ENCODE results near the gene HOXB5.
A peak's percentile ranks its signal among the peaks of the same experiment; 100 is the strongest.

Gene HOXB5

GRCh38 chr17:48628649-48629410 lies 35.3 kb upstream of the HOXB5 start:
- no peak overlapping the region for H2BK12ac ChIP-seq (ENCODE audit: low read length)
- H3K4ac ChIP-seq (ENCODE audit: low read depth, low read length): no peak overlapping the region
- no peaks in the 10 kb centered on the region for H3K36me3 ChIP-seq (ENCODE audit: control insufficient read depth in 1 of 2, insufficient read depth in 2 of 2, low read length in 2 of 2)
- H3K9ac ChIP-seq (ENCODE audit: low read length): no peak overlapping the region
- no peaks in the 10 kb centered on the region for H3K79me2 ChIP-seq (ENCODE audit: control insufficient read depth, insufficient read depth, low read length, poor library complexity)
- H3K27ac ChIP-seq (ENCODE audit: low read depth, low read length): no peak overlapping the region
- H3K14ac ChIP-seq (ENCODE audit: low read length): no peak overlapping the region
- no CpG with 5 or more reads among the region's 5 CpGs for WGBS (ENCODE audit: extremely low coverage, insufficient coverage, insufficient read length)
- no peak for DNase-seq
- H3K4me3 ChIP-seq (ENCODE audit: low read depth, low read length): no peak overlapping the region
- H4K12ac ChIP-seq (ENCODE audit: low read depth, low read length): no peak overlapping the region
- H3K4me1 ChIP-seq (ENCODE audit: control insufficient read depth in 1 of 2, insufficient read depth in 2 of 2, low read length in 2 of 2): peaks cover 8 to 19% of the 10 kb centered on the region in 2 experiments
- H2BK5ac ChIP-seq (ENCODE audit: low read depth, low read length, poor library complexity): no peak overlapping the region
- no peak overlapping the region for H3K23ac ChIP-seq (ENCODE audit: low read length)
- H4K8ac ChIP-seq (ENCODE audit: low read depth, low read length): no peak overlapping the region
- no peak overlapping the region for H3K4me2 ChIP-seq (ENCODE audit: low read length)
- H2AK5ac ChIP-seq (ENCODE audit: low read length): no peak overlapping the region
- no peaks in the 10 kb centered on the region for H3K79me1 ChIP-seq (ENCODE audit: low read length)
- H3K18ac ChIP-seq (ENCODE audit: low read length): no peak overlapping the region
- H2AFZ ChIP-seq (ENCODE audit: insufficient read depth, low read length, poor library complexity): no peak overlapping the region
- H4K91ac ChIP-seq (ENCODE audit: low read depth, low read length): no peak overlapping the region
- no peak overlapping the region for H2BK120ac ChIP-seq (ENCODE audit: insufficient read depth, low read length, poor library complexity)
- peaks cover 94% of the 10 kb centered on the region for H3K27me3 ChIP-seq (ENCODE audit: insufficient read depth, low read length)
- H3K9me3 ChIP-seq (ENCODE audit: insufficient read depth, low read depth, low read length): peaks cover 6% of the 10 kb centered on the region

GRCh38 chr17:48627623-48628521 lies 34.3 kb upstream of the HOXB5 start:
- Histone ChIP-seq H3K79me1 (ENCODE audit: low read length) (no peaks in the 10 kb centered on the region), H3K23ac (ENCODE audit: low read length) (no peak overlapping the region), H3K4me2 (ENCODE audit: low read length) (no peak overlapping the region), H2BK120ac (ENCODE audit: insufficient read depth, low read length, poor library complexity) (no peak overlapping the region), H3K9me3 (ENCODE audit: insufficient read depth, low read depth, low read length) (peaks cover 7% of the 10 kb centered on the region), H2AFZ (ENCODE audit: insufficient read depth, low read length, poor library complexity) (no peak overlapping the region), H3K36me3 (ENCODE audit: control insufficient read depth in 1 of 2, insufficient read depth in 2 of 2, low read length in 2 of 2) (no peaks in the 10 kb centered on the region), H3K79me2 (ENCODE audit: control insufficient read depth, insufficient read depth, low read length, poor library complexity) (no peaks in the 10 kb centered on the region), H3K27me3 (ENCODE audit: insufficient read depth, low read length) (peaks cover 95% of the 10 kb centered on the region), H3K9ac (ENCODE audit: low read length) (no peak overlapping the region), H4K12ac (ENCODE audit: low read depth, low read length) (no peak overlapping the region), H3K27ac (ENCODE audit: low read depth, low read length) (no peak overlapping the region), H4K91ac (ENCODE audit: low read depth, low read length) (no peak overlapping the region), H3K14ac (ENCODE audit: low read length) (no peak overlapping the region), H3K4me3 (ENCODE audit: low read depth, low read length) (no peak overlapping the region), H2BK12ac (ENCODE audit: low read length) (no peak overlapping the region), H3K4ac (ENCODE audit: low read depth, low read length) (no peak overlapping the region), H3K4me1 (ENCODE audit: control insufficient read depth in 1 of 2, insufficient read depth in 2 of 2, low read length in 2 of 2) (peaks cover 8 to 16% of the 10 kb centered on the region in 2 experiments), H2AK5ac (ENCODE audit: low read length) (no peak overlapping the region), H3K18ac (ENCODE audit: low read length) (no peak overlapping the region), H4K8ac (ENCODE audit: low read depth, low read length) (no peak overlapping the region), H2BK5ac (ENCODE audit: low read depth, low read length, poor library complexity) (no peak overlapping the region)
- no CpG with 5 or more reads among the region's 27 CpGs for WGBS (ENCODE audit: extremely low coverage, insufficient coverage, insufficient read length)
- no peak for DNase-seq

- Histone ChIP-seq H3K18ac (ENCODE audit: low read length) (no peak overlapping the region), H3K14ac (ENCODE audit: low read length) (no peak overlapping the region), H3K36me3 (ENCODE audit: control insufficient read depth in 1 of 2, insufficient read depth in 2 of 2, low read length in 2 of 2) (no peaks in the 10 kb centered on the region), H2AK5ac (ENCODE audit: low read length) (no peak overlapping the region), H4K91ac (ENCODE audit: low read depth, low read length) (no peak overlapping the region), H3K4me1 (ENCODE audit: control insufficient read depth in 1 of 2, insufficient read depth in 2 of 2, low read length in 2 of 2) (peaks cover 8 to 16% of the 10 kb centered on the region in 2 experiments), H3K4me3 (ENCODE audit: low read depth, low read length) (no peak overlapping the region), H3K4me2 (ENCODE audit: low read length) (no peak overlapping the region), H3K4ac (ENCODE audit: low read depth, low read length) (no peak overlapping the region), H2AFZ (ENCODE audit: insufficient read depth, low read length, poor library complexity) (no peak overlapping the region), H4K8ac (ENCODE audit: low read depth, low read length) (no peak overlapping the region), H4K12ac (ENCODE audit: low read depth, low read length) (no peak overlapping the region), H3K79me2 (ENCODE audit: control insufficient read depth, insufficient read depth, low read length, poor library complexity) (no peaks in the 10 kb centered on the region), H2BK120ac (ENCODE audit: insufficient read depth, low read length, poor library complexity) (no peak overlapping the region), H3K27ac (ENCODE audit: low read depth, low read length) (no peak overlapping the region), H3K9me3 (ENCODE audit: insufficient read depth, low read depth, low read length) (peaks cover 7% of the 10 kb centered on the region), H2BK12ac (ENCODE audit: low read length) (no peak overlapping the region), H3K27me3 (ENCODE audit: insufficient read depth, low read length) (peaks cover 95% of the 10 kb centered on the region), H3K9ac (ENCODE audit: low read length) (no peak overlapping the region), H2BK5ac (ENCODE audit: low read depth, low read length, poor library complexity) (no peak overlapping the region), H3K23ac (ENCODE audit: low read length) (no peak overlapping the region), H3K79me1 (ENCODE audit: low read length) (no peaks in the 10 kb centered on the region)
- WGBS (ENCODE audit: extremely low coverage, insufficient coverage, insufficient read length): no CpG with 5 or more reads among the region's 5 CpGs
- no peak for DNase-seq
Observed at GRCh38 chr17:48627118-48627597, 33.6 kb upstream of the HOXB5 start.

GRCh38 chr17:48626245-48627117 lies 32.9 kb upstream of the HOXB5 start, which contains the start of gene HOXB9:
HOXB9 (minus strand) TSS chr17:48626358; CDS start chr17:48626269, 89 bp downstream.
- Histone ChIP-seq H3K79me2 (ENCODE audit: control insufficient read depth, insufficient read depth, low read length, poor library complexity) (no peaks in the 10 kb centered on the region), H3K14ac (ENCODE audit: low read length) (no peak within 1 kb of the TSS), H2AK5ac (ENCODE audit: low read length) (no peak within 1 kb of the TSS), H3K27me3 (ENCODE audit: insufficient read depth, low read length) (peaks cover 95% of the 10 kb centered on the region), H4K12ac (ENCODE audit: low read depth, low read length) (no peak within 1 kb of the TSS), H4K8ac (ENCODE audit: low read depth, low read length) (no peak within 1 kb of the TSS), H2AFZ (ENCODE audit: insufficient read depth, low read length, poor library complexity) (peak within 1 kb of the TSS; percentile 69), H3K23ac (ENCODE audit: low read length) (no peak within 1 kb of the TSS), H3K27ac (ENCODE audit: low read depth, low read length) (no peak within 1 kb of the TSS), H3K79me1 (ENCODE audit: low read length) (no peaks in the 10 kb centered on the region), H4K91ac (ENCODE audit: low read depth, low read length) (no peak within 1 kb of the TSS), H3K4ac (ENCODE audit: low read depth, low read length) (no peak within 1 kb of the TSS), H2BK5ac (ENCODE audit: low read depth, low read length, poor library complexity) (no peak within 1 kb of the TSS), H3K9me3 (ENCODE audit: insufficient read depth, low read depth, low read length) (peaks cover 9% of the 10 kb centered on the region), H3K4me1 (ENCODE audit: control insufficient read depth in 1 of 2, insufficient read depth in 2 of 2, low read length in 2 of 2) (peaks cover 8 to 17% of the 10 kb centered on the region in 2 experiments), H3K18ac (ENCODE audit: low read length) (no peak within 1 kb of the TSS), H3K4me2 (ENCODE audit: low read length) (peak within 1 kb of the TSS; percentile 83), H3K36me3 (ENCODE audit: control insufficient read depth in 1 of 2, insufficient read depth in 2 of 2, low read length in 2 of 2) (no peaks in the 10 kb centered on the region), H2BK120ac (ENCODE audit: insufficient read depth, low read length, poor library complexity) (no peak within 1 kb of the TSS), H2BK12ac (ENCODE audit: low read length) (no peak within 1 kb of the TSS), H3K9ac (ENCODE audit: low read length) (no peak within 1 kb of the TSS), H3K4me3 (ENCODE audit: low read depth, low read length) (peak within 1 kb of the TSS; percentile 21)
- WGBS (ENCODE audit: extremely low coverage, insufficient coverage, insufficient read length): no CpG with 5 or more reads among the region's 50 CpGs
- DNase-seq: no peak

All from trophoblast cell (in vitro differentiated cells and primary cell).